Naive thymus-derived CD4-positive, alpha-beta T cell (primary cell): ENCODE results near the gene PARP14. TPM values are rescaled to one million over a fixed set of nuclear protein-coding genes. Genes with fewer than 3 reads are reported as not detected.

Source experiments
- ATAC-seq: fragments of 150-1000 bp; cut with Tn5 transposase; 2 replicates; pipeline ENCODE4 v1.10.0; 2021; ENCODE audit warnings: mild to moderate bottlenecking, moderate library complexity
- CTCF ChIA-PET: fragments of 350-600 bp; sonication (Branson Sonifier 250); formaldehyde crosslinking; loops from one replicate; lab custom pipeline; 2021; ENCODE audit warnings: antibody characterized with exemption; lab: Charles Lee
- POLR2A ChIA-PET: fragments of 350-600 bp; sonication (Branson Sonifier 250); formaldehyde crosslinking; loops from one replicate; lab custom pipeline; 2021; ENCODE audit warnings: antibody characterized with exemption, inconsistent platforms; lab: Charles Lee
- DNase-seq, 9 donors: peaks; one replicate each; pipeline versions ENCODE4 v3.0.0 to v3.0.0-alpha.2; 2020 to 2022; ENCODE audit warnings: mixed read lengths in 1 of 9
- H3K27ac ChIP-seq: one replicate; pipeline ENCODE4 v1.7.0; 2013; ENCODE audit warnings: mild to moderate bottlenecking, low read depth, low read length, moderate library complexity
- H3K27me3 ChIP-seq, 2 donors: one replicate each; pipeline ENCODE4 v1.7.0; 2013; ENCODE audit warnings: low read length in 2 of 2, mild to moderate bottlenecking in 2 of 2, moderate library complexity in 2 of 2; ENCODE audit not compliant: control insufficient read depth in 2 of 2, insufficient read depth in 2 of 2
- H3K36me3 ChIP-seq, 3 experiments: 1 replicate in 2 of 3; 2 replicates in 1 of 3; pipeline ENCODE4 v1.7.0; 2013; ENCODE audit warnings: low read length in 3 of 3, mild to moderate bottlenecking in 3 of 3, moderate library complexity in 1 of 3; ENCODE audit not compliant: insufficient read depth in 3 of 3, control insufficient read depth in 2 of 3
- H3K4me1 ChIP-seq, 2 donors: one replicate each; pipeline ENCODE4 v1.7.0; 2013; ENCODE audit warnings: low read length in 2 of 2, mild to moderate bottlenecking in 2 of 2, moderate library complexity in 1 of 2; ENCODE audit not compliant: control insufficient read depth in 2 of 2, insufficient read depth in 2 of 2
- H3K4me3 ChIP-seq: 2 replicates; pipeline ENCODE4 v1.7.0; 2013; ENCODE audit warnings: mild to moderate bottlenecking, low read length
- H3K9me3 ChIP-seq, 3 experiments: 1 replicate in 2 of 3; 2 replicates in 1 of 3; pipeline ENCODE4 v1.7.0; 2013; ENCODE audit warnings: low read length in 3 of 3; ENCODE audit not compliant: control insufficient read depth in 2 of 3
- H3K27ac Mint-ChIP-seq, 9 donors: one replicate each; pipeline ENCODE4 v1.8.0; 2020 to 2022; ENCODE audit warnings: mixed read lengths in 9 of 9, mild to moderate bottlenecking in 8 of 9, moderate library complexity in 5 of 9, inconsistent platforms in 2 of 9
- H3K27me3 Mint-ChIP-seq, 5 donors: one replicate each; pipeline ENCODE4 v1.8.0; 2021 to 2022; ENCODE audit warnings: mixed read lengths in 5 of 5, mild to moderate bottlenecking in 1 of 5
- H3K36me3 Mint-ChIP-seq, 5 donors: one replicate each; pipeline ENCODE4 v1.8.0; 2020 to 2022; ENCODE audit warnings: mixed read lengths in 5 of 5, mild to moderate bottlenecking in 3 of 5, inconsistent platforms in 1 of 5
- H3K4me1 Mint-ChIP-seq, 7 donors: one replicate each; pipeline ENCODE4 v1.8.0; 2020 to 2022; ENCODE audit warnings: mixed read lengths in 7 of 7, mild to moderate bottlenecking in 3 of 7, inconsistent platforms in 1 of 7
- H3K4me3 Mint-ChIP-seq, 10 donors: one replicate each; pipeline ENCODE4 v1.8.0; 2020 to 2022; ENCODE audit warnings: mild to moderate bottlenecking in 10 of 10, mixed read lengths in 10 of 10, moderate library complexity in 6 of 10, inconsistent platforms in 2 of 10
- H3K9me3 Mint-ChIP-seq, 11 donors: one replicate each; pipeline ENCODE4 v1.8.0; 2020 to 2022; ENCODE audit warnings: mixed read lengths in 11 of 11, mild to moderate bottlenecking in 4 of 11, inconsistent platforms in 1 of 11, moderate library complexity in 1 of 11
- intact Hi-C, 2 donors: fragments of 100-400 bp; cut with micrococcal nuclease; formaldehyde crosslinking; loops; one replicate each; pipeline ENCODE4 v1.15.1; 2023
- polyA plus RNA-seq, 2 donors: library from polyadenylated mRNA; unstranded; fragments of 300-500 nt; fragmentation: Illumina TruSeq; gene quantifications; one replicate each; pipeline ENCODE4 v1.2.3, GENCODE V29; 2021
- total RNA-seq, 6 experiments: library from RNA in 5 of 6; stranded (reverse) in 5 of 6; gene quantifications; 1 replicate in 5 of 6; 2 replicates in 1 of 6; pipeline ENCODE4 v1.2.3 and lab custom pipeline; 2021 to 2026

The PARP14 gene
- total and polyA plus RNA-seq, 7 experiments from 2014 or later = 8.4 to 154 (median 47.9) TPM

GRCh38 chr3:122766430-122766829 lies 85.8 kb downstream of the PARP14 start:
- ChIA-PET POLR2A (no interaction called here), CTCF (no interaction called here)
- Histone ChIP-seq H3K27me3 (no peaks in the 10 kb centered on the region), H3K4me1 (no peaks in the 10 kb centered on the region), H3K27ac (no peak overlapping the region), H3K9me3 (no peaks in the 10 kb centered on the region), H3K4me3 (no peak overlapping the region), H3K36me3 (peaks cover 0 to 12% (median 0%) of the 10 kb centered on the region in 3 experiments)
- H3K9me3 Mint-ChIP-seq = no peaks in the 10 kb centered on the region
- no peak for ATAC-seq
- H3K27me3 Mint-ChIP-seq = no peaks in the 10 kb centered on the region
- no peak overlapping the region for H3K27ac Mint-ChIP-seq
- no peak overlapping the region for H3K4me3 Mint-ChIP-seq
- intact Hi-C loops = no loop called here
- peaks cover 0 to 12% (median 0%) of the 10 kb centered on the region in 7 donors for H3K4me1 Mint-ChIP-seq
- peaks cover 3 to 54% (median 22%) of the 10 kb centered on the region in 5 donors for H3K36me3 Mint-ChIP-seq
- DNase-seq = no peak

GRCh38 chr3:122767540-122768372 lies 87.1 kb downstream of the PARP14 start:
- peak overlapping the region in 4 of 9 donors; percentile 4 to 34 (median 26) for H3K27ac Mint-ChIP-seq
- H3K27ac ChIP-seq = no peak overlapping the region
- no peak for DNase-seq
- no peak overlapping the region for H3K4me3 ChIP-seq
- POLR2A ChIA-PET = no interaction called here
- intact Hi-C loops = no loop called here
- peaks cover 0 to 12% (median 0%) of the 10 kb centered on the region in 3 experiments for H3K36me3 ChIP-seq
- no peaks in the 10 kb centered on the region for H3K4me1 ChIP-seq
- no peaks in the 10 kb centered on the region for H3K27me3 Mint-ChIP-seq
- peaks cover 0 to 11% (median 0%) of the 10 kb centered on the region in 7 donors for H3K4me1 Mint-ChIP-seq
- CTCF ChIA-PET = no interaction called here
- H3K4me3 Mint-ChIP-seq = no peak overlapping the region
- peak; percentile 54 for ATAC-seq
- peaks cover 3 to 45% (median 21%) of the 10 kb centered on the region in 5 donors for H3K36me3 Mint-ChIP-seq
- H3K27me3 ChIP-seq = no peaks in the 10 kb centered on the region
- H3K9me3 Mint-ChIP-seq = no peaks in the 10 kb centered on the region
- no peaks in the 10 kb centered on the region for H3K9me3 ChIP-seq

DNA sequence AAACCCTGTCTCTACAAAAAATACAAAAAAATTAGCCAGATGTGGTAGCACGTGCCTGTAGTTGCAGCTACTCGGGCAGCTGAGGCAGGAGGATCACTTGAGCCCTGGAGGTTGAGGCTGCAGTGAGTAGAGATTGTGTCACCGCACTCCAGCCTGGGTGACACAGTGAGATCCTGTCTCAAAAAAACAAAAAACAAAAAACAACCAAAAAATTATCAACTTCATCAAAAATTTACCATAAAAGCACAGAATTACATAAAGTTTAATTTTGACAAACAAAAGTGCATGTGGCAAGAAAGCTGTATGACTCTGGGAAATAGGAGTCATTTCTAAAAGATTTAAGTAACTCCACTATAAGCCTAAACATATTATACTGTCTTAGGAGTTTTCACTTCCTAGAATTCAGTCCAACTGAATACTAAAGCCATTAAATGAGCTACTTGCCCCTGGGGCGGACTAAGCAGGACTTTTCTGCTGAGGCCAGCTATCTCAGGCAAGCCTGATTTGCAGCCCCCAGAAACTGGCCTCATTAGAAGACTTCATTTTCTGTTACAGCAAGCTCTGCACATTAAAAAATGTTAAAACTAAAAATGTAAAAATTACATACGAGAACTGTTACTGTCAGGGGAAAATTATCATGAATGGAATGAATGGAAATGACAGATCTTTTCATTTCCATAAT lies 90.0 kb downstream of the PARP14 start:
- H3K4me3 ChIP-seq = no peak overlapping the region
- H3K4me1 ChIP-seq = no peaks in the 10 kb centered on the region
- no peaks in the 10 kb centered on the region for H3K27me3 ChIP-seq
- H3K9me3 Mint-ChIP-seq = no peaks in the 10 kb centered on the region
- ChIA-PET POLR2A (no interaction called here), CTCF (no interaction called here)
- no peaks in the 10 kb centered on the region for H3K27me3 Mint-ChIP-seq
- DNase-seq (no peak), ATAC-seq (no peak)
- H3K4me3 Mint-ChIP-seq = no peak overlapping the region
- peaks cover 3 to 40% (median 21%) of the 10 kb centered on the region in 5 donors for H3K36me3 Mint-ChIP-seq
- H3K9me3 ChIP-seq = no peaks in the 10 kb centered on the region
- peak overlapping the region in 1 of 9 donors; percentile 21 for H3K27ac Mint-ChIP-seq
- intact Hi-C loops = no loop called here
- peaks cover 0 to 13% (median 0%) of the 10 kb centered on the region in 7 donors for H3K4me1 Mint-ChIP-seq
- H3K36me3 ChIP-seq = peaks cover 0 to 16% (median 0%) of the 10 kb centered on the region in 3 experiments
- no peak overlapping the region for H3K27ac ChIP-seq

GRCh38 chr3:122772827-122773226 lies 92.2 kb downstream of the PARP14 start:
- no peak overlapping the region for H3K4me3 Mint-ChIP-seq
- H3K36me3 Mint-ChIP-seq = peaks cover 3 to 31% (median 18%) of the 10 kb centered on the region in 5 donors
- intact Hi-C loops = no loop called here
- no peak for DNase-seq
- ChIA-PET CTCF (interaction anchor here (0.6 kb wide), 1 partner anchor 18 kb away, joined by 3 read pairs; no protein-coding TSS in a partner anchor), POLR2A (interaction anchor here (0.7 to 1.1 kb wide), 2 partner anchors 12 to 27 kb away, joined by 3 to 4 read pairs; no protein-coding TSS in a partner anchor)
- H3K9me3 Mint-ChIP-seq = no peaks in the 10 kb centered on the region
- H3K9me3 ChIP-seq = no peaks in the 10 kb centered on the region
- H3K27ac Mint-ChIP-seq = no peak overlapping the region
- H3K27me3 ChIP-seq = no peaks in the 10 kb centered on the region
- peaks cover 0 to 8% (median 0%) of the 10 kb centered on the region in 7 donors for H3K4me1 Mint-ChIP-seq
- no peak overlapping the region for H3K27ac ChIP-seq
- H3K4me3 ChIP-seq = no peak overlapping the region
- H3K36me3 ChIP-seq = peaks cover 0 to 10% (median 0%) of the 10 kb centered on the region in 3 experiments
- no peak for ATAC-seq
- no peaks in the 10 kb centered on the region for H3K27me3 Mint-ChIP-seq
- H3K4me1 ChIP-seq = no peaks in the 10 kb centered on the region

DNA sequence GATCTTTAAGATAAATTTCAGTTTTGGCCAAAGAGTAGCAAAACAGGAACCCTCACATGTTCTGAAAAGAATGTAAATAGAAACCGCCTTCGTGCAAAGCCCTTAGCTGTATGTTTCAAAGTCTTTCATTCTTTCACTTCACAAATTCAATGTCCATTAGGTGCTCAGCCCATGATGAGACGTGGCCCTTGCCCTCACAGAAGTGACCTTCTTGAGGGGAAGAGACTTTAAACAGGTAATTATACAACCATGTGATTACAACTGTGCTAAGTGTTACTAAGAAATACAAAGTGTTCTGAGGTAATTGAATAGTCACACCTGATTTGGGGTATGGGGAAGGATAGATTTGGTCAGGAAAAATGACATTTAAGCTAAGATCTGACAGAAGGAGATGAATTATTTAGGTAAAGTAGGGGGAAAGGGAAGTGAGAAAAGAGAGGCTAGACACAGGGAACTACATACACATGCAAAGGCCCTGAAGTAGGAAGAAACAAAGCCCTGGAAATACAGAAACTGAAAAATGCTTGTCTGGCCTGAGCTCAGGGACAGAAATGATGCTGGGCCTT lies 93.4 kb downstream of the PARP14 start:
- intact Hi-C loops = no loop called here
- no peak for DNase-seq
- H3K4me3 Mint-ChIP-seq = no peak overlapping the region
- H3K36me3 Mint-ChIP-seq = peaks cover 3 to 23% (median 12%) of the 10 kb centered on the region in 5 donors
- Histone ChIP-seq H3K4me3 (no peak overlapping the region), H3K36me3 (peaks cover 0 to 5% (median 0%) of the 10 kb centered on the region in 3 experiments), H3K9me3 (no peaks in the 10 kb centered on the region), H3K27me3 (no peaks in the 10 kb centered on the region), H3K27ac (no peak overlapping the region), H3K4me1 (no peaks in the 10 kb centered on the region)
- H3K27ac Mint-ChIP-seq = peak overlapping the region in 1 of 9 donors; percentile 26
- H3K4me1 Mint-ChIP-seq = peaks cover 0 to 6% (median 0%) of the 10 kb centered on the region in 7 donors
- ATAC-seq = peak; percentile 40
- no peaks in the 10 kb centered on the region for H3K9me3 Mint-ChIP-seq
- no peaks in the 10 kb centered on the region for H3K27me3 Mint-ChIP-seq
- CTCF ChIA-PET = interaction anchor here (0.6 kb wide), 1 partner anchor 71 kb away, joined by 3 read pairs; no protein-coding TSS in a partner anchor
- POLR2A ChIA-PET = interaction anchor here (0.7 to 1.6 kb wide), 2 partner anchors 16 to 19 kb away, joined by 3 to 7 read pairs; partner anchors contain the start of gene HSPBAP1

DNA sequence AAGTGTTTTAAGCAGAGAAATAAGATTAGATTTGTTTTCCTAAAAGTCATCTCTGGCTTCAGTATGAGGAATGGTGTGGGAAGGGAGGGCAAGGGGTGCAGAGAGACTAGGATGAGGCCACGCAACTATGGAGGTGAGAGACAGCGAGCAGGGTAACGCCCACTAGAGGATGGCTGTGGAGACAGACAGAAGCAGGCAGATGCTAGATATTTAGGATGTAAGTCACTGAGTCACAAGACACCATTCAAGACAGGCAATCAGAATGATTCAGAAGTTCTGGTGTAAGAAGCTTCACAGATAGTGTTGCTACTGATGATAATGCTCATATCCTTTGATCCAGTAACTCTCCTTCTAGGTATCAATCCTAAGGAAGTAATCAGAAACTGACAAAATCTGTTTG lies 93.9 kb downstream of the PARP14 start:
- CTCF ChIA-PET = interaction anchor here (0.6 kb wide), 1 partner anchor 70 kb away, joined by 3 read pairs; no protein-coding TSS in a partner anchor
- no peaks in the 10 kb centered on the region for H3K4me1 ChIP-seq
- POLR2A ChIA-PET = interaction anchor here (1.6 kb wide), 1 partner anchor 19 kb away, joined by 7 read pairs; the partner anchor contains the start of gene HSPBAP1

More for the DNA sequence above, 93.9 kb downstream of the PARP14 start:
- Mint-ChIP-seq H3K36me3 (peaks cover 3 to 20% (median 9%) of the 10 kb centered on the region in 5 donors), H3K4me1 (peaks cover 0 to 6% (median 0%) of the 10 kb centered on the region in 7 donors), H3K9me3 (no peaks in the 10 kb centered on the region), H3K27ac (no peak overlapping the region), H3K4me3 (no peak overlapping the region), H3K27me3 (no peaks in the 10 kb centered on the region)
- Histone ChIP-seq H3K36me3 (peaks cover 0 to 5% (median 0%) of the 10 kb centered on the region in 3 experiments), H3K9me3 (no peaks in the 10 kb centered on the region), H3K4me3 (no peak overlapping the region), H3K27ac (no peak overlapping the region), H3K27me3 (no peaks in the 10 kb centered on the region)
- DNase-seq (no peak), ATAC-seq (peak; percentile 75)
- intact Hi-C loops = no loop called here
